ENCODE data around the gene CHD5.

Gene CHD5

DNA sequence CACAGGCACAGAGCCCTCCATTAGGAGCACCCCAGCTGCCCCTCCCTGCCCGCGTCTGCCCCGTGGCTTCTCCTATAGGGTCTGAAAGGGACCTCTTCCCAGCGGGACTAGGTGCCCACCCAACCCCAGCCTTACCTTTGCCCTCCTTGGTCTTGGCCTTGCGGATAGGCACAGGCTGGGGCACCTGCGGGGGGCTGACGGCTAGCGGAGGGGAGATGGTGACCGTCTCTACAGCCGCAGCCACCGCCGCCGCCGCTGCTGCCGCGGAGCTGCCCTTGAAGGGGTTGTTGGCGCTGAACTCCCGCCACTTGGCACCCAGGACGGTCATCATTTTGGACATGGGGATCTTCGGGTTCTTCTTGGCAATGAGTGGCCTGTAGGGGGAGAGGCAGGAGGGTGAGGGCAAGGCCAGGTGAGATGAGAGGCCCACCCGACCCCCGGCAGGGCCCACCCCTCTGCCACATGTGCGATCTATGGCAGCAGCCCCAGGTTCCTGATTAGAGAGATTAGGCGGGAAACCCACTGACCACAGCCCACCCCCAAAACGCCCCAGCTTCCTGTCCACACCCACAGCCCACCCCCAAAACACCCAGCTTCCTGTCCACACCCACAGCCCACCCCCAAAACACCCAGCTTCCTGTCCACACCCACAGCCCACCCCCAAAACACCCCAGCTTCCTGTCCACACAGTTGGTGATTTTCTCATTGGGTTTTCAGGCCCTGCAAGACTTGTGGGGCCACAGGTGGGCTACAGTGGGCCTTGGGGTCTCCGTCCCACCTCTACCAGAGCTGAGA, 25.4 kb downstream of the CHD5 start:
- DNase-seq (ENCODE audit: low read depth in 2 of 2), result no peak

GRCh38 chr1:6152882-6153281, 27.2 kb downstream of the CHD5 start:
- DNase-seq (ENCODE audit: low read depth in 2 of 2), result no peak

- no peak for DNase-seq (ENCODE audit: low read depth in 2 of 2)
Measured at GRCh38 chr1:6152181-6152580, 27.9 kb downstream of the CHD5 start.

DNA sequence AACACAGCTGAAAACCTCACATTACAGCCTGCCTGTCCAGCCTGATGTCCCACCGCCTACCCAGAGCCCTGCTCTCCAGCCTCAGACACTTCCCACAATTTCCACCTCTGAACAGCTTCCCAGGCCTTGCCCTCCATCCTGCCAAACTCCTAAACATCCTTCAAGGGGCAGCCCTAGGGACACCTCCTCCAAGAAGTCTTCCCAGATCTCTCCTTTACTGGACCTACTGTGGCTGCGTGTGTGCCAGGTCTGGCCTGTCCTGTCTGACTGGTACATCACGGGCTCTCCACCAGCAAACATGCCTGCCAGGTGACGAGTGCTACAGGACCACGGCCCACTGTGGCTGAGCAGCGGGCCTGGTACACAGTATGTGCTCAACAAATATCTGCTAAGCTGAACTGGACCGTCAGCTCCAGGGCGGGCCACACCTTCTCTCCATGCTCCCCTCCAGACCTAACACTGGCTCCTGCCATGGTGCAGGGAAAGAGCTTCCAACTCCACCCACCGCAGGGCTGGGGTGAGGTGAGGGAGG, 28.8 kb downstream of the CHD5 start:
- no peak for DNase-seq (ENCODE audit: low read depth in 2 of 2)

DNA sequence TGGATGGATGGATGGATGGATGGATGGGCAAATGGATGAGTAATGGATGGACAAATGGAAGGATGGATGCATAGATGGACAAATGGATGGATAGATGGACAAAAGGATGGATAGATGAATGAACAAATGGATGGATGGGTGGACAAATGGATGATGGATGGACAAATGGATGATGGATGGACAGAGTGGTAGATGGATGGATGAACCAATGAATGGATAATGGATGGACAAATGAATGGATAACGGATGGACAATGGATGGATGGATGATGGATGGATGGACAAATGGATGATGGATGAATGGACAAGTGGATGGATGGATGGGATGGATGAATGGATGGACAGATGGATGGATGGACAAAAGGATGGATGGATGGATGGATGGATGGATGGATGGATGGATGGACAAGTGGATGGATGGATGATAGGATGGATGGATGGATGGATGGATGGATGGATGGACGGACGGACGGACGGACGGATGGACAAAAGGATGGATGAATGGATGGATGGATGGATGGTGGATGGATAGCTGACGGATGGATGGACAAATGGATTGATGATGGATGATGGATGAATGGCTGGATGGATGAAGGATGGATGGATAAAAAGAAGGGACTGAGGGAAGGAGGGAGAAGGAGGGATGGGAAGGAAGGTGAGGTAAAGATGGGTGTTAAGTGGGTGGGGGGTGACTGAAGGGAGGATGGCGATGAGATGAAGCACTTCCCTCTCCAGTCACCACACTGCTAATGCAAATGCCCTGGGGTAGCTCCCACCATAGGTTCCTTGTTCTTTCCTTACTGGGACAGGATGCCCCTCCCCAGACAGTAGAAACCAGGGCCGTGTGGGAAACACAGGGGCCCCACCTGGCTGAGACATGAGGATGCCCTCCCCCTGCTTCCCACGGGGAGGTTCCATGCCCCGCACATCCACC, 29.8 kb downstream of the CHD5 start:
- DNase-seq (ENCODE audit: low read depth in 2 of 2), result no peak

GRCh38 chr1:6149597-6149996, 30.5 kb downstream of the CHD5 start:
- no peak for DNase-seq (ENCODE audit: low read depth in 2 of 2)

DNA sequence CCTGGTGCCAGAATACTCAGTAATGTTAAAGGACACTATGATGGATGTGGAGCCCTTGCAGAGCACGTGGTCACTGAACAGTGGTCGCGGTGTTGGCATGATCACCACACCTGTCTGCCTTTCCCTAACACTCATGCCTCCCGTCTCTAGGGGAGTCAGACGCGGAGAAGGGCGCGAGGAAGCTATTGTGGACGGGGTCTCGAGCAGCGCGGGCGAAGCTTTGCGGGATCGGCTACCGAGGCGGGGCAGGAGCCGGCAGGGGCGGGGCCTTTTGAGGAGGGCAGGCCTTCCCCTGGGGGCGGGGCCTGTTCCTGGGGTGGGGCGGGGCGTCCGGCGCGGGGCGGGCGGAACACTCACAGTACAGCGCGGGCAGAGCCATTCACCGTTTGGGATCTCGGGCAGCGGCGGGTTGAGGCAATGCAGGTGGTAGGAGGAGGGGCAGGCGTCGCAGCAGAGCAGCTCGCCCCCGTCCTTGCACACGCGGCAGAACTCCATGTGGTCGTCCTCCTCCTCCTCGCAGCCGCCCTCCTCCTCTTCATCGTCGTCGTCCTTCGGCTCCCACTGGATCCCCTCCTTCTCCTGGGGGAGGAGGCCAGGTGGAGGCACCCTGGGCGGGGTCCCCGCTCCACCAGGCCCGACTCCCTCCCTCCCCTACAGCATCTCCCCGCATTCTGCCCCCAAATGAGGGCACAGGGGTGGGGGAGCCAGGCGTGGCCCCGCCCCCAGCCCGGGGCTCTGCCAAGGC, 31.5 kb downstream of the CHD5 start:
- DNase-seq (ENCODE audit: low read depth in 2 of 2), result peak; percentile 30 to 44

DNA sequence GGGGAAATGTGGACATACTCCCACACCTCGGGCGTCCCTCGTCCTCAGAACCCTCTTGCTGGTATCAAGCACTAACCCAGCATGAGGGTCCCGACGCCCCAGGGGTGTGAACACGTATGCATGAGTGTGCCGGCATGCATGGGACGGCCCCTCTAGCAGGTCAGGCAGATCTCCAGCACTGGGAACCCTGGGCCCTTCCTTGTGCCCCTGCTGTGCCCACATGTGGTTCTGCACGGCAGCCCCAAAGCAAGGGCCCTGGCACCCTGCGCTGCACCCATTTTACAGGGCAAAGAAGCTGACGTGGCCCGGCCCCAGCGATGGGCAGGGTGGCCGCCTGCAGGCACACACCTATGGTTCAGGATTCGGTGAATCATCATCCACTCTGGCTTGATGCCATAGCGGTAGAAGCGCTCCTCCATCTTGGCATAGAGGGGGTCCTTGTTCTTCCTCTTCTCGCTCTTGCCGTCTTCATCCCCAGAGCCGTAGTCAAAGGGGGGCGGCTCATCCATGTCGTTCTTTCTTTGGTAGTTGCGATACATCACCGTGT, 34.2 kb downstream of the CHD5 start:
- no peak for DNase-seq (ENCODE audit: low read depth in 2 of 2)

GRCh38 chr1:6145396-6145750, 34.7 kb downstream of the CHD5 start:
- DNase-seq (ENCODE audit: low read depth in 2 of 2), result no peak

GRCh38 chr1:6144647-6145395, 35.3 kb downstream of the CHD5 start:
- no peak for DNase-seq (ENCODE audit: low read depth in 2 of 2)

- no peak for DNase-seq (ENCODE audit: low read depth in 2 of 2)
Measured at GRCh38 chr1:6144175-6144574, 35.9 kb downstream of the CHD5 start.

DNA sequence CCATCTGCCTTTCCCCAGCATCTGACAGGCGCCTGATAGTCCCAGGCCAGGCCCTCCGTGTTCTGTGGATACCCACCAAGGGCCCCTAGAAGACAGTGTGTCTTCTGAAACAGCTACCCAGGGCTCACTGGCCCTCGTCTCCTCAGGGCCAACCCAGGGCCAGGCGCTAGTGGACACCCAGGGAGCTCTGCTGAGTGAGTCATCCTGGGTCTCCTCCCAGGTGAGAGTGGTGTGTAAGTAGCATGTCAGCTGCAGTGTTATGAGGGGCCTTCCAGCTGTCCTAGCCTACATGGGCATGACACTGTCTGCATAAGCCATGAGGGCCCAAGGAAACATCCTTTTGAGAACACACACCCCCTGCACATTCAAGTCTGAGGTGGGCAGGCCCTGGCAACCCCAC, 36.7 kb downstream of the CHD5 start:
- DNase-seq (ENCODE audit: low read depth in 2 of 2), result no peak

DNA sequence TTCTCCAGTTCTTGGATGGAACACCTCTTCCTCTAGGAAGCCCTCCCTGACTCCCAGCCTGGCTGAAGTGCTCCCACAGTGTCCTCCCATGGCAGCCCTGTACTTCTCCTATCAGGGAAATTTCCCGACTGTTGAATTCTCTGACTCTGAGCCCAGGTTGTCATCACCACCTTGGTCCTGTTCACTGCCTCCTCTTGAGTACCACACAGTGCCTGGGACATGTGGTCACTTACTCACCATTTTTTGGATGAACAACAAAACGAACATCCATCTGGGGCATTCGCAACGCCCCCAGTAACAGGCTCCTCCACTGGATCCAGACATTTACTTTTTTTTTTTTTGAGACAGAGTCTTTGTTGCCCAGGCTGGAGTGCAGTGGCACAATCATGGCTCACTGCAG, 37.4 kb downstream of the CHD5 start:
- DNase-seq (ENCODE audit: low read depth in 2 of 2), result no peak

DNA sequence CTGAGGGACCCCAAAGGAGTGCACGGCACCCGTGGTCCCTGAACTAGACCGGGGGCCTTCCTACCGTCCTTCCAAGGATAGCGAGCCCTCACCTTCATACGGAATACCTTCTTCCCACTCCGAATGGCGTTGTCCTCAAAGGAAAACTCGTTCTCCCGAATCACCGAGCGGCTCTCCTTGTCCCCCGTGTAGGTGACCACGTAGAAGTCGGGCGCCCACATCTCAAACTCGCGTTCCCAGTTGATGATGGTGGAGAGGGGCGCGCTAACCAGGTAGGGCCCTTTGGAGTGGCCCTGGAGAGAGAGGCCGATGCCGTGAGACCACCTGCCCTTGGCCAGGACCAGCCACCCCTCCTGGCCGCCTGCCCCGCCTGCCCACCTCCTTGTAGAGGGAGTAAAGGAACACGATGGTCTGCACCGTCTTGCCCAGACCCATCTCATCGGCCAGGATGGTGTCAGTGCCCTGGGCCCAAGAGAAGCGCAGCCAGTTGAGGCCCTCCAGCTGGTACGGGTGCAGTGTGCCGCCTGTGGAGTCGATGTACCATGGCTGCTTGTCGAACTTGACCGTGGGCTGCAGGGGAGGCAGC, 38.0 kb downstream of the CHD5 start:
- no peak for DNase-seq (ENCODE audit: low read depth in 2 of 2)

DNA sequence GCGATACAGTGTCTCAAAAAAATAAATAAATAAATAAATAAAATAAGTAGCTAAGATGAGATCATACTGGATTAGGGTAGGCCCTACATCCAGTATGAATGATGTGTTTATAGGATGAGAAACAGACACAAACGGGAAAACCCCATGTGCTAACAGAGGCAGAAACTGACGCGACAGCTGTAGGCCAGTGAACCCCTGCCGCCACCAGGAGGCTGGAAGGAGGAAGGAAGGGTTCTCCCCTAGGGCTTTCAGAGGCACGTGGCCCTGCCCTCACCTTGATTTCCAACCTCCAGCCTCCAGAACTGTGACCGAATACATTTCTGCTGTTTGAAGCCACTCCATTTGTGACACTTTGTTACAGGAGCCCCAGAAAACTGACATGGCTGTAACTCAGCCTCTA, 38.5 kb downstream of the CHD5 start:
- DNase-seq (ENCODE audit: low read depth in 2 of 2), result no peak

DNA sequence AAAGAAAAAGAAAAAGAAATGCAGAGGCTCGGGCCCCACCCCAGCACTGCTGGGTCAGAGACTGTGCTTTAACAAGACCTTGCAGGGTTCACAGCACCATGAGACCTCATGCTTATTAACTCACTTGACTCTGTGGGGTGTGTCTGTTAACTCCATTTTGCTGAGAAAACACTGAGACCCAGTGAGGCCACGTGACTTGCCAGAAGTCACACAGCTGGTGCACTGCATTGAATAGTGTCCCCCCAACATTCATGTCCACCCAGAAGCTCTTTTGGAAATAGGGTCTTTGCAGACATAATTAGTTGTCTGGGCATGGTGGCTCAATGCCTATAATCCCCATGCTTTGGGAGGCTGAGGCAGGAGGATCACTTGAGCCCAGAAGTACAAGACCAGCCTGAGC, 39.7 kb downstream of the CHD5 start:
- DNase-seq (ENCODE audit: low read depth in 2 of 2), result no peak

GRCh38 chr1:6137758-6138157, 42.4 kb downstream of the CHD5 start:
- DNase-seq (ENCODE audit: low read depth in 2 of 2), result no peak

GRCh38 chr1:6136516-6137220, 43.5 kb downstream of the CHD5 start:
- no peak for DNase-seq (ENCODE audit: low read depth in 2 of 2)

DNA sequence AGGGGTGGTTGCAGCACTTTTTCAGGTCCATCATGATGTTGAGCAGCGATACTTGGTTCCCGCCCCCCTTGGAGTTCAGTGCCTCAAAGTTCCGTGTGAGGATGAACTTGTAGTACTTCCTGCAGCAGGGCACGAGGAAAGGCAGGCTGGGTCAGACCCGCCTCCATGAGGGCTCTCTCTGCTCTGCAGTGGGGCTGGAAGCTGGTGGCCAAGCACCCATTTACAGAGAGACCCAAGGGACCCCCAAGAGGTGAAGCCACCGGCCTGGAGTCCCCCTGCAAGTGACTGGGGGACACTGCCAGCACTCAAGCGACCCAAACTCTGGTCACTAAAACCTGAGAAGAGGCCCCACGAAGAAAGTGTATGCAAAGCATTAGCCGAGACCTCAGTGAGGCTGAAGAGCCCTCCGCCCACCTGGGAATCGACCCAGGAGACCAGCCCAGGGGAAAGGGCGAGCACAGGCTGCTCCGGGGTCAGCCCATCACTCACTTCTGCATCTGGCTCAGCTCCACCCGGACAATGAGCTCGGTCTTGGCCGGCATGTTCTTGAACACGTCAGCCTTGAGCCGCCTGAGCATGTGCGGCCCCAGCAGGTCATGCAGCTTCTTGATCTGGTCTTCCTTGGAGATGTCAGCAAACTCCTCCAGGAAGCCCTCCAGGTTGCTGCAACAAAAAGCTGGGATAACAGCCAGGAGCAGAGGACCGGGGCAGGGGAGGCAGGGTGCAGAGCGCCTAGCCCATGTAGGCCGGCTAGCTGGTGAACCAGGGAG, 45.2 kb downstream of the CHD5 start:
- DNase-seq (ENCODE audit: low read depth in 2 of 2), result no peak
